ENCODE measurements around the gene LRRC37B. TPM values are rescaled to one million over a fixed set of nuclear protein-coding genes. Genes with fewer than 3 reads are reported as not detected.

LRRC37B gene
- total and polyA plus RNA-seq, 12 donors: 7.4 to 45.3 (median 13.7) TPM

- Histone ChIP-seq H3K36me3 (replicated peaks in 1 of 2) (no peaks in the 10 kb centered on the region), H3K4me3 (no peak overlapping the region), H3K27me3 (no peaks in the 10 kb centered on the region), H3K4me1 (replicated peaks in 1 of 2) (no peaks in the 10 kb centered on the region), H3K9me3 (replicated peaks in 1 of 3) (no peaks in the 10 kb centered on the region), H3K27ac (no peak overlapping the region)
- TF ChIP-seq POLR2A (IDR thresholded peaks at IDR 0.05) (no peak), CTCF (IDR thresholded peaks at IDR 0.05) (no peak)
- DNase-seq: peak in 1 of 7 donors; percentile 17
- 81 to 88% (median 83%) methylated on average over 4 to 5 of the region's 5 CpGs for WGBS, 4 donors
- intact Hi-C loops (cut with DNase I): no loop called here
Measured at GRCh38 chr17:32102646-32103186, 95.5 kb downstream of the LRRC37B start.

Small RNAs within 50 kb of the gene (small RNA-seq; reads per million reads assigned to genes)
- gene AC090616.4: 0 reads per million in 2 donors
- gene RNA5SP437: 0 to 0.50 reads per million in 2 donors

Other genes with a start within 250 kb of the LRRC37B start
- 100 to 1,000 TPM in 1 of 9 donors, 10 to 100 TPM in 8; 40.4 to 126 (median 68.1) TPM for gene COPRS, start 148.1 kb upstream of the LRRC37B start, total RNA-seq
- 10 to 100 TPM; 31.0 to 54.1 (median 41.8) TPM for gene COPRS, start 148.1 kb upstream of the LRRC37B start, polyA plus RNA-seq
- gene UTP6, start 105.7 kb upstream of the LRRC37B start, total RNA-seq: 10 to 100 TPM in 8 of 9 donors, 1 to 10 TPM in 1; 7.0 to 68.1 (median 35.6) TPM
- gene UTP6, start 105.7 kb upstream of the LRRC37B start, polyA plus RNA-seq: 10 to 100 TPM; 32.9 to 93.9 (median 72.9) TPM
- gene SUZ12, start 70.4 kb upstream of the LRRC37B start, total RNA-seq: 10 to 100 TPM; 10.3 to 24.1 (median 20.0) TPM
- gene SUZ12, start 70.4 kb upstream of the LRRC37B start, polyA plus RNA-seq: 10 to 100 TPM in 2 of 3 donors, 1 to 10 TPM in 1; 8.7 to 27.1 (median 15.8) TPM
- 10 to 100 TPM; 44.2 to 86.0 (median 61.3) TPM for gene RHOT1, start 135.1 kb downstream of the LRRC37B start, total RNA-seq
- 10 to 100 TPM; 75.3 to 97.7 (median 86.4) TPM for gene RHOT1, start 135.1 kb downstream of the LRRC37B start, polyA plus RNA-seq

Measured in adrenal gland (tissue), 12 donors.